GM12878 (cell line): Measurements from ENCODE around the gene ACOT4. TPM values are rescaled to one million over a fixed set of nuclear protein-coding genes. Genes with fewer than 3 reads are reported as not detected.

ENCODE experiments used
- ATF7 ChIP-seq: fragments of 450-650 bp; IDR thresholded peaks from 2 replicates; pipeline ENCODE4 v1.6.1; 2016; ENCODE audit warnings: low read depth, mild to moderate bottlenecking
- BCL11A ChIP-seq: IDR thresholded peaks from 2 replicates; pipeline ENCODE4 v1.6.1; 2011; ENCODE audit warnings: low read depth, low read length
- BHLHE40 ChIP-seq, 2 experiments: fragments of 450-650 bp in 1 of 2; IDR thresholded peaks; 2 replicates each; pipeline ENCODE4 v1.6.1; 2011 to 2017; ENCODE audit warnings: low read depth in 2 of 2, borderline replicate concordance in 1 of 2, improper control_type of control experiment in 1 of 2, low read length in 1 of 2, mild to moderate bottlenecking in 1 of 2
- CREM ChIP-seq: IDR thresholded peaks from 2 replicates; pipeline ENCODE4 v1.6.1; 2014; ENCODE audit warnings: antibody characterized with exemption, low read depth
- EED ChIP-seq: sonication (generic); IDR thresholded peaks from 2 replicates; pipeline ENCODE4 v1.6.1; 2016; ENCODE audit warnings: antibody characterized with exemption, low read depth
- ETV6 ChIP-seq, 2 experiments: fragments of 450-650 bp in 1 of 2; IDR thresholded peaks in 1 of 2; conservative IDR thresholded peaks in 1 of 2; 2 replicates each; pipeline ENCODE4 v1.6.1; 2014; ENCODE audit warnings: antibody characterized with exemption in 1 of 2, borderline replicate concordance in 1 of 2, low read depth in 1 of 2, mild to moderate bottlenecking in 1 of 2, moderate library complexity in 1 of 2
- EZH2 ChIP-seq: IDR thresholded peaks from 2 replicates; pipeline ENCODE4 v1.6.1; 2012; ENCODE audit warnings: low read depth, mild to moderate bottlenecking, control low read depth, inconsistent platforms, low read length, borderline replicate concordance; ENCODE audit not compliant: control insufficient read depth
- HDAC2 ChIP-seq: fragments of 200-600 bp; sonication (generic); IDR thresholded peaks from 2 replicates; pipeline ENCODE4 v1.6.1; 2017
- MYC ChIP-seq: IDR thresholded peaks from 2 replicates; pipeline ENCODE4 v1.6.1; 2011; ENCODE audit warnings: mild to moderate bottlenecking, low read length, moderate library complexity, inconsistent platforms; ENCODE audit not compliant: insufficient read depth, insufficient replicate concordance, insufficient read length, severe bottlenecking
- NR2F1 ChIP-seq: fragments of 450-650 bp; conservative IDR thresholded peaks from 2 replicates; pipeline ENCODE4 v1.6.1; 2017; ENCODE audit warnings: mild to moderate bottlenecking
- POLR2AphosphoS2 ChIP-seq: IDR thresholded peaks from 2 replicates; pipeline ENCODE4 v1.6.1; 2011; ENCODE audit warnings: low read depth, mild to moderate bottlenecking, low read length, improper control_type of control experiment, moderate library complexity
- RELA ChIP-seq: fragments of 450-650 bp; IDR thresholded peaks from 2 replicates; pipeline ENCODE4 v1.8.0; 2014; ENCODE audit warnings: borderline replicate concordance; ENCODE audit not compliant: partially characterized antibody
- RFX5 ChIP-seq: IDR thresholded peaks from 2 replicates; pipeline ENCODE4 v1.6.1; 2011; ENCODE audit warnings: low read depth, low read length, improper control_type of control experiment
- RUNX3 ChIP-seq: IDR thresholded peaks from 2 replicates; pipeline ENCODE4 v1.6.1; 2012; ENCODE audit warnings: low read length, inconsistent platforms
- SREBF1 ChIP-seq: IDR thresholded peaks from 2 replicates; pipeline ENCODE4 v1.6.1; 2012; ENCODE audit warnings: mild to moderate bottlenecking, low read length
- TAF1 ChIP-seq: IDR thresholded peaks from 2 replicates; pipeline ENCODE4 v1.6.1; 2011; ENCODE audit warnings: mild to moderate bottlenecking, low read depth, low read length, borderline replicate concordance
- ZBED1 ChIP-seq: IDR thresholded peaks from 2 replicates; pipeline ENCODE4 v1.6.1; 2016; ENCODE audit warnings: borderline replicate concordance
- polyA plus RNA-seq, 11 experiments: library from polyadenylated mRNA; depleted of rRNA in 4 of 11; unstranded in 6 of 11; stranded (reverse) in 5 of 11; fragments of >200 nt; fragmentation: Nextera tagmentation in 4 of 11; fragmentation: Illumina TruSeq in 1 of 11; extraction: Ambion mirVana in 4 of 11; extraction: Trizol in 1 of 11; gene quantifications; 1 replicate in 1 of 11; 2 replicates in 10 of 11; pipeline versions ENCODE4 v1.2.1 to v1.2.3, GENCODE V29; 2011 to 2016; ENCODE audit warnings: inconsistent platforms in 2 of 11, missing spikeins in 2 of 11, low read depth in 1 of 11
- total RNA-seq, 4 experiments: library from RNA; depleted of rRNA in 3 of 4; stranded (reverse); fragments of >200 nt in 3 of 4; fragmentation: Illumina TruSeq in 1 of 4; extraction: Trizol in 1 of 4; gene quantifications; 2 replicates each; pipeline versions ENCODE4 v1.2.1 to v1.2.3, GENCODE V29; 2013 to 2021
- TF ChIP-seq, protein P1 (sequence below): fragments of 450-650 bp; IDR thresholded peaks from 2 replicates; pipeline ENCODE4 v1.6.1; 2017; ENCODE audit warnings: mild to moderate bottlenecking, low read depth, inconsistent platforms; ENCODE audit not compliant: poor library complexity, severe bottlenecking
- TF ChIP-seq, protein P2 (sequence below): fragments of 450-650 bp; IDR thresholded peaks from 2 replicates; pipeline ENCODE4 v1.6.1; 2018; ENCODE audit warnings: borderline replicate concordance, mild to moderate bottlenecking; ENCODE audit not compliant: partially characterized antibody
- TF ChIP-seq, protein P3 (sequence below): fragments of 450-650 bp; IDR thresholded peaks from 2 replicates; pipeline ENCODE4 v1.6.1; 2016; ENCODE audit warnings: mild to moderate bottlenecking
- TF ChIP-seq, protein P4 (sequence below): fragments of 450-650 bp; IDR thresholded peaks from 2 replicates; pipeline ENCODE4 v1.6.1; 2017; ENCODE audit warnings: antibody characterized with exemption, mild to moderate bottlenecking, moderate library complexity

ACOT4 gene
- total and polyA plus RNA-seq, 10 of the 15 experiments (the other 5 are each of a cell fraction or from before 2014, with no cell fraction given): 0.68 to 3.8 (median 2.0) TPM

DNA sequence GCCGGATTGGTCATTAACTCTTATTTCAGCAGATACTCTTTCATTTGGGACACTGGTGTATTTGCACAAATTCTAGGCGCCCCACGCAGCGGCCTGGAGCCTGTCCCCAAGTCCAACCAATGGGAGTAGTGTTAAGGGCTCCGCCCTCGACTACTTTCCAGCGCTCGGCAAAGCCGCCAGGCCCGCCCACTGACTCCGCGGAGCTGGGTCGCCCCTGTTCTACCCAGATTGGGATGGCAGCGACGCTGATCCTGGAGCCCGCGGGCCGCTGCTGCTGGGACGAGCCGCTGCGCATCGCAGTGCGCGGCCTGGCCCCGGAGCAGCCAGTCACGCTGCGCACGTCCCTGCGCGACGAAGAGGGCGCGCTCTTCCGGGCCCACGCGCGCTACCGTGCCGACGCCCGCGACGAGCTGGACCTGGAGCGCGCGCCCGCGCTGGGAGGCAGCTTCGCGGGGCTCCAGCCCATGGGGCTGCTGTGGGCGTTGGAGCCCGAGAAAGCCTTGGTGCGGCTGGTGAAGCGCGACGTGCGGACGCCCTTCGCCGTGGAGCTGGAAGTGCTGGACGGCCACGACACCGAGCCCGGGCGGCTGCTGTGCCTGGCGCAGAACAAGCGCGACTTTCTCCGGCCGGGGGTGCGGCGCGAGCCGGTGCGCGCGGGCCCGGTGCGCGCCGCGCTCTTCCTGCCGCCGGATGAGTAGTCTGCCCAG, 20.8 kb downstream of the ACOT4 start, which contains the start of gene ACOT6 (continued):
- TF ChIP-seq CREM: no peak
- no peak for TF ChIP-seq TAF1
- no peak for TF ChIP-seq RELA
- TF ChIP-seq EED: 0 out of 2 replicates have a peak, but pooled peaks have one; percentile 3
- TF ChIP-seq NR2F1: 0 out of 2 replicates have a peak, but pooled peaks have one; percentile 15
- TF ChIP-seq BHLHE40 (IDR thresholded peaks at IDR 0.05; ENCODE audit: borderline replicate concordance in 1 of 2, low read depth in 2 of 2, low read length in 1 of 2): peak; percentile 37 to 57; a peak in 3 of 4 replicates
- no peak for TF ChIP-seq BCL11A
- TF ChIP-seq ATF7: no peak
- TF ChIP-seq, protein P1, sequence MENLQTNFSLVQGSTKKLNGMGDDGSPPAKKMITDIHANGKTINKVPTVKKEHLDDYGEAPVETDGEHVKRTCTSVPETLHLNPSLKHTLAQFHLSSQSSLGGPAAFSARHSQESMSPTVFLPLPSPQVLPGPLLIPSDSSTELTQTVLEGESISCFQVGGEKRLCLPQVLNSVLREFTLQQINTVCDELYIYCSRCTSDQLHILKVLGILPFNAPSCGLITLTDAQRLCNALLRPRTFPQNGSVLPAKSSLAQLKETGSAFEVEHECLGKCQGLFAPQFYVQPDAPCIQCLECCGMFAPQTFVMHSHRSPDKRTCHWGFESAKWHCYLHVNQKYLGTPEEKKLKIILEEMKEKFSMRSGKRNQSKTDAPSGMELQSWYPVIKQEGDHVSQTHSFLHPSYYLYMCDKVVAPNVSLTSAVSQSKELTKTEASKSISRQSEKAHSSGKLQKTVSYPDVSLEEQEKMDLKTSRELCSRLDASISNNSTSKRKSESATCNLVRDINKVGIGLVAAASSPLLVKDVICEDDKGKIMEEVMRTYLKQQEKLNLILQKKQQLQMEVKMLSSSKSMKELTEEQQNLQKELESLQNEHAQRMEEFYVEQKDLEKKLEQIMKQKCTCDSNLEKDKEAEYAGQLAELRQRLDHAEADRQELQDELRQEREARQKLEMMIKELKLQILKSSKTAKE: no peak
- TF ChIP-seq MYC: no peak
- TF ChIP-seq POLR2AphosphoS2: 0 out of 2 replicates have a peak, but pooled peaks have one; percentile 55
- peak; percentile 60; the same call in 1 of the 2 replicates for TF ChIP-seq HDAC2
- TF ChIP-seq, protein P2, sequence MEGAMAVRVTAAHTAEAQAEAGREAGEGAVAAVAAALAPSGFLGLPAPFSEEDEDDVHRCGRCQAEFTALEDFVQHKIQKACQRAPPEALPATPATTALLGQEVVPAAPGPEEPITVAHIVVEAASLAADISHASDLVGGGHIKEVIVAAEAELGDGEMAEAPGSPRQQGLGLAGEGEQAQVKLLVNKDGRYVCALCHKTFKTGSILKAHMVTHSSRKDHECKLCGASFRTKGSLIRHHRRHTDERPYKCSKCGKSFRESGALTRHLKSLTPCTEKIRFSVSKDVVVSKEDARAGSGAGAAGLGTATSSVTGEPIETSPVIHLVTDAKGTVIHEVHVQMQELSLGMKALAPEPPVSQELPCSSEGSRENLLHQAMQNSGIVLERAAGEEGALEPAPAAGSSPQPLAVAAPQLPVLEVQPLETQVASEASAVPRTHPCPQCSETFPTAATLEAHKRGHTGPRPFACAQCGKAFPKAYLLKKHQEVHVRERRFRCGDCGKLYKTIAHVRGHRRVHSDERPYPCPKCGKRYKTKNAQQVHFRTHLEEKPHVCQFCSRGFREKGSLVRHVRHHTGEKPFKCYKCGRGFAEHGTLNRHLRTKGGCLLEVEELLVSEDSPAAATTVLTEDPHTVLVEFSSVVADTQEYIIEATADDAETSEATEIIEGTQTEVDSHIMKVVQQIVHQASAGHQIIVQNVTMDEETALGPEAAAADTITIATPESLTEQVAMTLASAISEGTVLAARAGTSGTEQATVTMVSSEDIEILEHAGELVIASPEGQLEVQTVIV: no peak
- no peak for TF ChIP-seq EZH2
- no peak for TF ChIP-seq ZBED1
- no peak for TF ChIP-seq RUNX3
- TF ChIP-seq, protein P3, sequence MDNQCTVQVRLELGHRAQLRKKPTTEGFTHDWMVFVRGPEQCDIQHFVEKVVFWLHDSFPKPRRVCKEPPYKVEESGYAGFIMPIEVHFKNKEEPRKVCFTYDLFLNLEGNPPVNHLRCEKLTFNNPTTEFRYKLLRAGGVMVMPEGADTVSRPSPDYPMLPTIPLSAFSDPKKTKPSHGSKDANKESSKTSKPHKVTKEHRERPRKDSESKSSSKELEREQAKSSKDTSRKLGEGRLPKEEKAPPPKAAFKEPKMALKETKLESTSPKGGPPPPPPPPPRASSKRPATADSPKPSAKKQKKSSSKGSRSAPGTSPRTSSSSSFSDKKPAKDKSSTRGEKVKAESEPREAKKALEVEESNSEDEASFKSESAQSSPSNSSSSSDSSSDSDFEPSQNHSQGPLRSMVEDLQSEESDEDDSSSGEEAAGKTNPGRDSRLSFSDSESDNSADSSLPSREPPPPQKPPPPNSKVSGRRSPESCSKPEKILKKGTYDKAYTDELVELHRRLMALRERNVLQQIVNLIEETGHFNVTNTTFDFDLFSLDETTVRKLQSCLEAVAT: no peak
- TF ChIP-seq ETV6 (conservative IDR thresholded peaks at IDR 0.05 in 1 of 2, IDR thresholded peaks at IDR 0.05 in 1 of 2; ENCODE audit: borderline replicate concordance in 1 of 2, low read depth in 1 of 2): no peak
- TF ChIP-seq, protein P4, sequence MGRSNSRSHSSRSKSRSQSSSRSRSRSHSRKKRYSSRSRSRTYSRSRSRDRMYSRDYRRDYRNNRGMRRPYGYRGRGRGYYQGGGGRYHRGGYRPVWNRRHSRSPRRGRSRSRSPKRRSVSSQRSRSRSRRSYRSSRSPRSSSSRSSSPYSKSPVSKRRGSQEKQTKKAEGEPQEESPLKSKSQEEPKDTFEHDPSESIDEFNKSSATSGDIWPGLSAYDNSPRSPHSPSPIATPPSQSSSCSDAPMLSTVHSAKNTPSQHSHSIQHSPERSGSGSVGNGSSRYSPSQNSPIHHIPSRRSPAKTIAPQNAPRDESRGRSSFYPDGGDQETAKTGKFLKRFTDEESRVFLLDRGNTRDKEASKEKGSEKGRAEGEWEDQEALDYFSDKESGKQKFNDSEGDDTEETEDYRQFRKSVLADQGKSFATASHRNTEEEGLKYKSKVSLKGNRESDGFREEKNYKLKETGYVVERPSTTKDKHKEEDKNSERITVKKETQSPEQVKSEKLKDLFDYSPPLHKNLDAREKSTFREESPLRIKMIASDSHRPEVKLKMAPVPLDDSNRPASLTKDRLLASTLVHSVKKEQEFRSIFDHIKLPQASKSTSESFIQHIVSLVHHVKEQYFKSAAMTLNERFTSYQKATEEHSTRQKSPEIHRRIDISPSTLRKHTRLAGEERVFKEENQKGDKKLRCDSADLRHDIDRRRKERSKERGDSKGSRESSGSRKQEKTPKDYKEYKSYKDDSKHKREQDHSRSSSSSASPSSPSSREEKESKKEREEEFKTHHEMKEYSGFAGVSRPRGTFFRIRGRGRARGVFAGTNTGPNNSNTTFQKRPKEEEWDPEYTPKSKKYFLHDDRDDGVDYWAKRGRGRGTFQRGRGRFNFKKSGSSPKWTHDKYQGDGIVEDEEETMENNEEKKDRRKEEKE: no peak
- TF ChIP-seq SREBF1: no peak
- TF ChIP-seq RFX5: no peak
